ENCODE data around the gene NRARP.

GRCh38 chr9:137279741-137280473 lies 22.2 kb downstream of the NRARP start:
- TF ChIP-seq EZH2phosphoT487 (IDR thresholded peaks at IDR 0.05; ENCODE audit: borderline replicate concordance, low read length) = no peak
- TF ChIP-seq CTCF (IDR thresholded peaks at IDR 0.05; ENCODE audit: low read depth, low read length, poor library complexity, severe bottlenecking) = no peak
